Limb (tissue), 2 donors: ENCODE measurements around the gene GLI3.

Source experiments
- DNase-seq, 2 donors: peaks; one replicate each; pipeline ENCODE4 v3.0.0-alpha.2; 2016; ENCODE audit errors: extremely low spot score in 2 of 2

The GLI3 gene

GRCh38 chr7:42039921-42040320 lies 197.1 kb downstream of the GLI3 start:
- DNase-seq, result no peak

GRCh38 chr7:42035210-42035609 lies 201.8 kb downstream of the GLI3 start:
- DNase-seq, result no peak

GRCh38 chr7:42033480-42033879 lies 203.5 kb downstream of the GLI3 start:
- DNase-seq, result no peak

GRCh38 chr7:42029405-42029804 lies 207.6 kb downstream of the GLI3 start:
- DNase-seq, result no peak

- no peak for DNase-seq
Observed at GRCh38 chr7:42027521-42027920, 209.5 kb downstream of the GLI3 start.

- no peak for DNase-seq
Observed at GRCh38 chr7:42026622-42027197, 210.3 kb downstream of the GLI3 start.

- DNase-seq, result no peak
Observed at GRCh38 chr7:42025635-42026375, 211.2 kb downstream of the GLI3 start.

GRCh38 chr7:42024537-42024936 lies 212.5 kb downstream of the GLI3 start:
- DNase-seq, result peak in 1 of 2 donors; percentile 32

GRCh38 chr7:42023262-42023661 lies 213.7 kb downstream of the GLI3 start:
- no peak for DNase-seq

GRCh38 chr7:42022791-42023190 lies 214.2 kb downstream of the GLI3 start:
- peak in 1 of 2 donors; percentile 23 for DNase-seq

GRCh38 chr7:42022056-42022455 lies 215.0 kb downstream of the GLI3 start:
- peak in 1 of 2 donors; percentile 20 for DNase-seq

GRCh38 chr7:42021631-42022030 lies 215.4 kb downstream of the GLI3 start:
- peak in 1 of 2 donors; percentile 24 for DNase-seq

- DNase-seq, result peak in 1 of 2 donors; percentile 36
Observed at GRCh38 chr7:42020061-42020460, 216.9 kb downstream of the GLI3 start.

- DNase-seq, result peak; percentile 47 to 58
Observed at GRCh38 chr7:42017349-42017986, 219.5 kb downstream of the GLI3 start.

- DNase-seq, result no peak
Observed at GRCh38 chr7:42016517-42016916, 220.5 kb downstream of the GLI3 start.

GRCh38 chr7:42014625-42015618 lies 222.1 kb downstream of the GLI3 start:
- DNase-seq, result no peak

- DNase-seq, result no peak
Observed at GRCh38 chr7:42012786-42013360, 224.1 kb downstream of the GLI3 start.

- no peak for DNase-seq
Observed at GRCh38 chr7:42012313-42012712, 224.7 kb downstream of the GLI3 start.

- no peak for DNase-seq
Observed at GRCh38 chr7:42011846-42012245, 225.2 kb downstream of the GLI3 start.

- no peak for DNase-seq
Observed at GRCh38 chr7:42010751-42011150, 226.3 kb downstream of the GLI3 start.
